SK-N-SH (cell line): ENCODE measurements around the gene PHF23.

Source experiments
- CHD2 ChIP-seq: fragments of 150-350 bp; IDR thresholded peaks from 2 replicates; pipeline ENCODE4 v1.6.1; 2018; ENCODE audit warnings: low read length; ENCODE audit not compliant: partially characterized antibody
- CTCF ChIP-seq: fragments of 200-600 bp; sonication (generic); IDR thresholded peaks from 2 replicates; pipeline ENCODE4 v1.6.1; 2017; ENCODE audit warnings: antibody characterized with exemption, mild to moderate bottlenecking, moderate library complexity
- EP300 ChIP-seq, 2 experiments: IDR thresholded peaks; 2 replicates each; pipeline versions ENCODE4 v1.4.0 to v1.6.1; 2012; ENCODE audit warnings: borderline replicate concordance in 1 of 2, low read depth in 1 of 2, low read length in 1 of 2
- FOXM1 ChIP-seq: IDR thresholded peaks from 2 replicates; pipeline ENCODE4 v1.4.0; 2012; ENCODE audit warnings: low read depth, mild to moderate bottlenecking
- GABPA ChIP-seq: IDR thresholded peaks from 2 replicates; pipeline ENCODE4 v1.4.0; 2012; ENCODE audit warnings: low read depth, mild to moderate bottlenecking
- IRF3 ChIP-seq: fragments of 150-350 bp; IDR thresholded peaks from 2 replicates; pipeline ENCODE4 v1.6.1; 2016; ENCODE audit warnings: mild to moderate bottlenecking, low read depth, low read length
- POLR2AphosphoS5 ChIP-seq: IDR thresholded peaks from 2 replicates; pipeline ENCODE4 v1.6.1; 2012; ENCODE audit warnings: low read depth, low read length
- RAD21 ChIP-seq: IDR thresholded peaks from 2 replicates; pipeline ENCODE4 v1.6.1; 2012; ENCODE audit warnings: mild to moderate bottlenecking, low read length
- RFX5 ChIP-seq: IDR thresholded peaks from 2 replicates; pipeline ENCODE4 v1.6.1; 2012; ENCODE audit warnings: mild to moderate bottlenecking, improper control_type of control experiment, low read length
- SIN3A ChIP-seq: IDR thresholded peaks from 2 replicates; pipeline ENCODE4 v1.6.1; 2012; ENCODE audit warnings: low read depth, mild to moderate bottlenecking, low read length, moderate library complexity, borderline replicate concordance
- TEAD4 ChIP-seq: IDR thresholded peaks from 2 replicates; pipeline ENCODE4 v1.4.0; 2012; ENCODE audit warnings: mild to moderate bottlenecking, borderline replicate concordance; ENCODE audit not compliant: insufficient read depth
- USF2 ChIP-seq: fragments of 150-350 bp; IDR thresholded peaks from 2 replicates; pipeline ENCODE4 v1.6.1; 2017; ENCODE audit warnings: antibody characterized with exemption, low read length, low read depth, borderline replicate concordance
- ZBTB33 ChIP-seq: IDR thresholded peaks from 2 replicates; pipeline ENCODE4 v1.4.0; 2012; ENCODE audit warnings: low read depth, borderline replicate concordance

- TF ChIP-seq CTCF (no peak), FOXM1 (no peak), EP300 (IDR thresholded peaks at IDR 0.05; ENCODE audit: borderline replicate concordance in 1 of 2, low read depth in 1 of 2, low read length in 1 of 2) (no peak), SIN3A (no peak), USF2 (no peak), POLR2AphosphoS5 (no peak), GABPA (no peak), RFX5 (no peak), CHD2 (no peak), IRF3 (no peak), ZBTB33 (no peak), RAD21 (no peak), TEAD4 (no peak)
These were observed 40.2 kb upstream of the PHF23 start for GRCh38 chr17:7279448-7279847.
